NOMO-1 treated with dmso at 0.1 percent for 144 hours (cell line): ENCODE data around the gene COA8.

Source experiments
- DNase-seq: peaks from one replicate; lab custom pipeline; 2025; ENCODE audit not compliant: unreplicated experiment; lab: John Stamatoyannopoulos, UW

The COA8 gene

GRCh38 chr14:103562429-103563225 lies at the start of gene COA8, which contains the start of gene BAG5:
Gene COA8, plus strand, starts transcription at chr14:103562960. Its CDS starts 42 bp downstream, at chr14:103563002.
Gene BAG5, minus strand, starts transcription at chr14:103562657. Its CDS starts 1,493 bp downstream, at chr14:103561164.
- DNase-seq = peak; percentile 45

GRCh38 chr14:103514596-103515421 lies 48.0 kb upstream of the COA8 start:
- DNase-seq = no peak

GRCh38 chr14:103516426-103517173 lies 46.2 kb upstream of the COA8 start:
- no peak for DNase-seq

- DNase-seq = no peak
Measured at GRCh38 chr14:103517174-103517566, 45.6 kb upstream of the COA8 start.

GRCh38 chr14:103517721-103518421 lies 44.9 kb upstream of the COA8 start:
- DNase-seq = no peak

GRCh38 chr14:103518422-103519042 lies 44.2 kb upstream of the COA8 start:
- DNase-seq = no peak

- DNase-seq = no peak
Measured at GRCh38 chr14:103519043-103519836, 43.5 kb upstream of the COA8 start.

GRCh38 chr14:103519837-103520212 lies 42.9 kb upstream of the COA8 start:
- DNase-seq = no peak

GRCh38 chr14:103520269-103520656 lies 42.5 kb upstream of the COA8 start:
- no peak for DNase-seq

GRCh38 chr14:103520657-103521437 lies 41.9 kb upstream of the COA8 start:
- peak; percentile 64 for DNase-seq

GRCh38 chr14:103521438-103521950 lies 41.3 kb upstream of the COA8 start:
- DNase-seq = no peak

- DNase-seq = no peak
Measured at GRCh38 chr14:103521951-103522563, 40.7 kb upstream of the COA8 start.

GRCh38 chr14:103522649-103523574 lies 39.8 kb upstream of the COA8 start, which contains the start of gene CKB:
Gene CKB, minus strand, starts transcription at chr14:103522830. Its CDS starts 337 bp downstream, at chr14:103522493.
- DNase-seq = no peak

- no peak for DNase-seq
Measured at GRCh38 chr14:103523575-103523954, 39.2 kb upstream of the COA8 start.

GRCh38 chr14:103524002-103524935 lies 38.5 kb upstream of the COA8 start:
- no peak for DNase-seq
